Activated B cell treated with CpG ODN at 0.5 μM for 24 hours (primary cell): ENCODE data around the gene SCAMP1. TPM values are rescaled to one million over a fixed set of nuclear protein-coding genes. Genes with fewer than 3 reads are reported as not detected.

Experiments
- ATAC-seq: fragments of 200-7000 bp; cut with Tn5 transposase; one replicate; pipeline ENCODE4 v1.10.0; 2021; ENCODE audit warnings: low read depth, mild to moderate bottlenecking, moderate library complexity
- CTCF ChIA-PET: fragments of 350-600 bp; sonication (Branson Sonifier 250); formaldehyde crosslinking; loops from one replicate; lab custom pipeline; 2021; ENCODE audit warnings: antibody characterized with exemption; lab: Charles Lee
- POLR2A ChIA-PET: fragments of 350-600 bp; sonication (Branson Sonifier 250); formaldehyde crosslinking; loops from one replicate; lab custom pipeline; 2021; ENCODE audit warnings: antibody characterized with exemption; lab: Charles Lee
- DNase-seq: peaks from one replicate; pipeline ENCODE4 v3.0.0; 2022
- H3K27ac Mint-ChIP-seq: one replicate; pipeline ENCODE4 v1.8.0; 2020; ENCODE audit warnings: mixed read lengths
- H3K27me3 Mint-ChIP-seq: one replicate; pipeline ENCODE4 v1.8.0; 2021; ENCODE audit warnings: mixed read lengths
- H3K36me3 Mint-ChIP-seq: one replicate; pipeline ENCODE4 v1.8.0; 2021; ENCODE audit warnings: low read depth, mixed read lengths
- H3K4me1 Mint-ChIP-seq: one replicate; pipeline ENCODE4 v1.8.0; 2021; ENCODE audit warnings: mixed read lengths
- H3K4me3 Mint-ChIP-seq: one replicate; pipeline ENCODE4 v1.8.0; 2020; ENCODE audit warnings: mild to moderate bottlenecking, mixed read lengths
- H3K9me3 Mint-ChIP-seq: one replicate; pipeline ENCODE4 v1.8.0; 2020; ENCODE audit warnings: mixed read lengths
- intact Hi-C: fragments of 100-400 bp; cut with micrococcal nuclease; formaldehyde crosslinking; loops from one replicate; pipeline ENCODE4 v1.15.1; 2024
- total RNA-seq: library from RNA; stranded (reverse); gene quantifications from 2 replicates; pipeline ENCODE4 v1.2.3, GENCODE V29; 2022
- TF ChIP-seq, protein P1 (sequence below): fragments of 200-600 bp; IDR thresholded peaks from one replicate; pipeline ENCODE4 v1.8.0; 2022; ENCODE audit warnings: antibody characterized with exemption, mild to moderate bottlenecking

The SCAMP1 gene
- total RNA-seq, 1 donor from 2014 or later: 9.6 TPM

DNA sequence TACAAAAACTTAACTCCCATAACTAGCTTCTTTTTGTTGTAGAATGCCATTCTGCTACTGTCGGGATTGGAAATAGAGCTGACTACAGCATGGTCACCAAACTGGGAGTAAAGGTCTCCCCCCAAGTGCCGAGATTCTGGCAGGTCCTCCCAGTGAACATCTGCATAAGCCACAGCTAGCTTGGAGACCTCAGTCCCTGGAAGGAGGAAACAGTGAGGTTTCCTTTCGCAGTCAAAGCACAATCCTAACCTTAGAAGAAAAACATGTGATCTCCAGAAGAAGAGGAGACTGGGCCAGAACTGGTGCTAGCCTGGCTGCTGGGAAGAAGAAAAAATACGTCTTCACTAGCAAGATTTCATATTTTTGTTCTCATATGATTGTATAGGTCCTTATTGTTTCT lies 127.4 kb downstream of the SCAMP1 start:
- Mint-ChIP-seq H3K4me3 (no peak overlapping the region), H3K27ac (no peak overlapping the region), H3K27me3 (no peaks in the 10 kb centered on the region), H3K36me3 (peaks cover 29% of the 10 kb centered on the region), H3K4me1 (peaks cover 20% of the 10 kb centered on the region), H3K9me3 (no peaks in the 10 kb centered on the region)
- POLR2A ChIA-PET: no interaction called here
- DNase-seq (no peak), ATAC-seq (no peak)
- intact Hi-C loops: no loop called here
- TF ChIP-seq, protein P1, sequence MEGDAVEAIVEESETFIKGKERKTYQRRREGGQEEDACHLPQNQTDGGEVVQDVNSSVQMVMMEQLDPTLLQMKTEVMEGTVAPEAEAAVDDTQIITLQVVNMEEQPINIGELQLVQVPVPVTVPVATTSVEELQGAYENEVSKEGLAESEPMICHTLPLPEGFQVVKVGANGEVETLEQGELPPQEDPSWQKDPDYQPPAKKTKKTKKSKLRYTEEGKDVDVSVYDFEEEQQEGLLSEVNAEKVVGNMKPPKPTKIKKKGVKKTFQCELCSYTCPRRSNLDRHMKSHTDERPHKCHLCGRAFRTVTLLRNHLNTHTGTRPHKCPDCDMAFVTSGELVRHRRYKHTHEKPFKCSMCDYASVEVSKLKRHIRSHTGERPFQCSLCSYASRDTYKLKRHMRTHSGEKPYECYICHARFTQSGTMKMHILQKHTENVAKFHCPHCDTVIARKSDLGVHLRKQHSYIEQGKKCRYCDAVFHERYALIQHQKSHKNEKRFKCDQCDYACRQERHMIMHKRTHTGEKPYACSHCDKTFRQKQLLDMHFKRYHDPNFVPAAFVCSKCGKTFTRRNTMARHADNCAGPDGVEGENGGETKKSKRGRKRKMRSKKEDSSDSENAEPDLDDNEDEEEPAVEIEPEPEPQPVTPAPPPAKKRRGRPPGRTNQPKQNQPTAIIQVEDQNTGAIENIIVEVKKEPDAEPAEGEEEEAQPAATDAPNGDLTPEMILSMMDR: no peak
- CTCF ChIA-PET: no interaction called here

DNA sequence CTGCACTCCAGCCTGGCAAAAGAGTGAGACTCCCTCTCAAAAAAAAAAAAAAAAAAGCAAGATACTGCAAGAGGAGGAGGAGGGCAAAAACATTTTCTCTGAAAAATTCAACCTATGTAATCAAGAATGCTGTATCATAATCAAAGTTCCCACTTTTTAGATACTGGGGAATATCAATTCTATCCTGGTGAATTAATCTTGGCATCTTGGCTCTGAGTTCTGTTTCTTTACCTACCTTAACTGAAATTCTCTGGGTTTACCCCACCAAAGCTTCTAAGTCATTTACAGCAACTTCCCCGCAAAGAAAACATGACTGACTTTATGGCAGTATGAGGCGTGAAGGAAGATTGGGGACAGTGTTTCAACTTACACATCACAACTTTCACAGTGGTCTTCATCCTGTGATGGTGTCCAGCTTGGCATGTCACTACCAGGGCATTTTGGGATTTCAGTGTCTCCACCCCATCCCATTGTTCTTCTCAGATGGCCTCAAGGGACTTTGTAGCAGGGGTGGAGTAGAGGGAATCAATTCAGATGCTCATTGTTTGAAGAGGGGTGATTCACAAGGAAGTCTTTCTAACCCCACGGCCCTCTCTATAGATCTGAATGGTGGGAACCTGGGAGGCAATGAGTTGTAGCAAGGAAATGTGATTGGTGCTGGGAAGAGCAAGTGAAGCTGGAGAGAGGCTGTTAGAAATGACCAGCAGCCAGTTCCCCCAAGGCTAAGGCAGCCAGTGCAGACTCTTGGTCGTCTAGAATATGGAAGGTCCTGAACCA lies 130.5 kb downstream of the SCAMP1 start:
- intact Hi-C loops: no loop called here
- ChIA-PET POLR2A (no interaction called here), CTCF (interaction anchor here (1.0 kb wide), 1 partner anchor 23 kb away, joined by 4 read pairs; no protein-coding TSS in a partner anchor)
- DNase-seq: no peak
- no peaks in the 10 kb centered on the region for H3K27me3 Mint-ChIP-seq
- TF ChIP-seq, protein P1: no peak
- no peaks in the 10 kb centered on the region for H3K9me3 Mint-ChIP-seq
- no peak for ATAC-seq
- peaks cover 4% of the 10 kb centered on the region for H3K4me1 Mint-ChIP-seq
- no peak overlapping the region for H3K4me3 Mint-ChIP-seq
- H3K36me3 Mint-ChIP-seq: peaks cover 34% of the 10 kb centered on the region
- no peak overlapping the region for H3K27ac Mint-ChIP-seq

DNA sequence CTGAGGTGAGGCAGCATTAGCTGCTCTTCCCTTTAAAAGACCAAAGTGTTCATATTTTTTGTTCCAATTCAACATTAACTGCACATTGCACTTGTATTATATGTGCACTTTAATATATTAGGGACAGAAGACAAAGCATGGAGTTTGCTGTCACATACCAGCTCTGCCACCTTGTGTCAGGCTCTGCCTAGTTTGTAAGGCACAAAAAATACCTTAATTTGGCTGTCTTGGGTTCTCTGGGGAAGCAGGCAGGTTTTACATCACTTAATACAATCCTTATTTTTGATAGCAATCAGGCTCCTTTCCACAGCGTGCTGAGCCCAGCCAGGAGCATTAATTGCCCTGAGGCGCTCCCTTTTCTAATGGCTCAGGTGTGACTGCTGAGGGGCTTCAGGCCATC lies 131.8 kb downstream of the SCAMP1 start:
- peaks cover 34% of the 10 kb centered on the region for H3K36me3 Mint-ChIP-seq
- no peaks in the 10 kb centered on the region for H3K9me3 Mint-ChIP-seq
- no peak overlapping the region for H3K4me3 Mint-ChIP-seq
- H3K27ac Mint-ChIP-seq: no peak overlapping the region
- peaks cover 8% of the 10 kb centered on the region for H3K4me1 Mint-ChIP-seq
- ATAC-seq: no peak
- intact Hi-C loops: no loop called here
- DNase-seq: no peak
- ChIA-PET CTCF (interaction anchor here (1.0 kb wide), 1 partner anchor 24 kb away, joined by 4 read pairs; no protein-coding TSS in a partner anchor), POLR2A (no interaction called here)
- TF ChIP-seq, protein P1: no peak
- no peaks in the 10 kb centered on the region for H3K27me3 Mint-ChIP-seq

DNA sequence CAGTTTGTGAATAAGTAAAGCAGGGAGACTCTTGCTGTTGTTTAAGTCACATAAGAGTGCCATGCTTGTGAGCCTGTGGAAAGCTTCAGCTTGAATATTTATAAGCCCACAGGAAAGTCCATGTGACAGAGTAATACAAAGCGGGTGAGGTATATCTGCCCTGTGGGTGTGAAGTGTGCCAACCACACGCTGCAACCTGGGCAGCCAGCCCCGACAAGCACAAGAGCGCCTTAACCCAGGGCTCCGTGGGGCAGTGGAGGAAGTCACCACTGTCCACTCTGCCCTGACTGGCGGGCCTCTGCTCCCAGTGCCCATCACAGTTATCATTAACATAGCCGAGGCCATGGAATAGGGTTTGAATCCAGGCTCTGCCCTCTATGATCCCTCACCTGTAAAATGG lies 132.2 kb downstream of the SCAMP1 start:
- no peak overlapping the region for H3K4me3 Mint-ChIP-seq
- H3K27me3 Mint-ChIP-seq: no peaks in the 10 kb centered on the region

DNA sequence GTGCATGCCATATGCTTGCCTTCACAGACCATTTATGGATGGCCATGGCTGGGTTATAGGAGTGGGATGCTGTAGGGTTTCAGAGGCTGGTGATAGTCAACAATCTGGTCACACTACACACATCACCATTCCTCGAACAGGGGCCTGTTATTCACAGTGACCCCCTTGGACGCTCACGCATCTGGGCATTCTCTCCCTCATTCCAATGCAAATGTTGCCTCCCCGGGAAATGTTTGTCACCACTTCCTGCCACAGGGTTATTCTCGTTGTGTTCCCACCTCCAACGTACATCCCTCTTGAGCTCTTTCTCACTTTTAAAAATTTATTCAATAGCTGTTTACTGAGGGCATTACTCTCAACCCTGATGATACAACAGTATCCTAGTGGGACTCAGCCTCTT lies 135.4 kb downstream of the SCAMP1 start:
- DNase-seq (no peak), ATAC-seq (no peak)
- ChIA-PET CTCF (interaction anchor here (1.4 kb wide), 1 partner anchor 30 kb away, joined by 3 read pairs; no protein-coding TSS in a partner anchor), POLR2A (no interaction called here)
- no peak overlapping the region for H3K4me3 Mint-ChIP-seq
- no peaks in the 10 kb centered on the region for H3K9me3 Mint-ChIP-seq
- intact Hi-C loops: no loop called here
- peaks cover 24% of the 10 kb centered on the region for H3K4me1 Mint-ChIP-seq
- TF ChIP-seq, protein P1: no peak
- peaks cover 9% of the 10 kb centered on the region for H3K36me3 Mint-ChIP-seq
- H3K27ac Mint-ChIP-seq: no peak overlapping the region
- H3K27me3 Mint-ChIP-seq: no peaks in the 10 kb centered on the region

More for the DNA sequence above, 132.2 kb downstream of the SCAMP1 start:
- Mint-ChIP-seq H3K36me3 (peaks cover 30% of the 10 kb centered on the region), H3K4me1 (peaks cover 13% of the 10 kb centered on the region), H3K27ac (no peak overlapping the region), H3K9me3 (no peaks in the 10 kb centered on the region)
- no peak for ATAC-seq
- TF ChIP-seq, protein P1: no peak
- ChIA-PET CTCF (no interaction called here), POLR2A (no interaction called here)
- no peak for DNase-seq
- intact Hi-C loops: no loop called here
